Activated CD8-positive, alpha-beta memory T cell treated with anti-CD3 and anti-CD28 coated beads for 36 hours (primary cell): ENCODE data around the gene ARHGDIA. TPM values are rescaled to one million over a fixed set of nuclear protein-coding genes. Genes with fewer than 3 reads are reported as not detected.
"Not testable (repeated sequence)": the region's sequence is repeated elsewhere in the genome, so short reads cannot be mapped to it uniquely, and the experiment has no call there.

Experiments
- CTCF ChIA-PET: fragments of 350-600 bp; sonication (Branson Sonifier 250); formaldehyde crosslinking; loops from one replicate; lab custom pipeline; 2021; ENCODE audit warnings: antibody characterized with exemption; lab: Charles Lee
- POLR2A ChIA-PET: fragments of 350-600 bp; sonication (Branson Sonifier 250); formaldehyde crosslinking; loops from one replicate; lab custom pipeline; 2021; ENCODE audit warnings: antibody characterized with exemption; lab: Charles Lee
- total RNA-seq, 2 experiments: library from RNA; stranded (reverse); gene quantifications; one replicate each; pipeline ENCODE4 v1.2.3, GENCODE V29; 2021

Gene ARHGDIA
- total RNA-seq, 2 experiments from 2014 or later, result 669 to 688 TPM

- POLR2A ChIA-PET, result interaction anchor here (0.8 kb wide), 1 partner anchor 9 kb away, joined by 3 read pairs; no protein-coding TSS in a partner anchor
- CTCF ChIA-PET, result not testable (repeated sequence)
These were observed 31.1 kb downstream of the ARHGDIA start for GRCh38 chr17:81840059-81840458.

- ChIA-PET CTCF (no interaction called here), POLR2A (interaction anchor here (0.6 kb wide), 1 partner anchor 17 kb away, joined by 10 read pairs; no protein-coding TSS in a partner anchor)
These were observed 31.8 kb downstream of the ARHGDIA start for GRCh38 chr17:81839301-81839700.

GRCh38 chr17:81838753-81839255, 32.3 kb downstream of the ARHGDIA start:
- ChIA-PET CTCF (no interaction called here), POLR2A (interaction anchor here (0.6 kb wide), 1 partner anchor 18 kb away, joined by 10 read pairs; no protein-coding TSS in a partner anchor)

GRCh38 chr17:81837641-81838040, 33.5 kb downstream of the ARHGDIA start:
- ChIA-PET CTCF (no interaction called here), POLR2A (no interaction called here)

- CTCF ChIA-PET, result interaction anchor here (0.9 kb wide), 1 partner anchor 25 kb away, joined by 3 read pairs; no protein-coding TSS in a partner anchor
- POLR2A ChIA-PET, result interaction anchor here (0.5 kb wide), 1 partner anchor 14 kb away, joined by 4 read pairs; no protein-coding TSS in a partner anchor
These were observed 36.3 kb downstream of the ARHGDIA start, which contains the start of gene PPP1R27 for GRCh38 chr17:81834831-81835267. Gene PPP1R27, minus strand, starts transcription at chr17:81835050. Its CDS starts 97 bp downstream, at chr17:81834953.

- POLR2A ChIA-PET, result interaction anchor here (0.5 to 2.5 kb wide), 6 partner anchors 15 to 131 kb away, joined by 3 to 20 read pairs (median 8); partner anchors contain the start of genes ARHGDIA and MRPL12
- CTCF ChIA-PET, result interaction anchor here (0.9 to 1.3 kb wide), 4 partner anchors 21 to 188 kb away, joined by 3 read pairs; no protein-coding TSS in a partner anchor
These were observed 37.0 kb downstream of the ARHGDIA start for GRCh38 chr17:81833921-81834830.

GRCh38 chr17:81833160-81833920, 37.8 kb downstream of the ARHGDIA start, which contains the start of gene MCRIP1:
Gene MCRIP1, minus strand, starts transcription at chr17:81833291. Its CDS starts 8,785 bp downstream, at chr17:81824506.
- CTCF ChIA-PET, result interaction anchor here (0.9 to 1.3 kb wide), 4 partner anchors 19 to 188 kb away, joined by 3 to 4 read pairs (median 3); partner anchors contain the start of gene P4HB
- POLR2A ChIA-PET, result interaction anchor here (0.5 to 2.5 kb wide), 11 partner anchors 9 to 130 kb away, joined by 3 to 20 read pairs (median 3); partner anchors contain the start of genes ARHGDIA, MRPL12 and P4HB

- POLR2A ChIA-PET, result interaction anchor here (0.5 to 2.5 kb wide), 9 partner anchors 10 to 130 kb away, joined by 3 to 20 read pairs (median 4); partner anchors contain the start of genes ARHGDIA, MRPL12 and P4HB
- CTCF ChIA-PET, result interaction anchor here (0.9 to 1.1 kb wide), 2 partner anchors 20 to 28 kb away, joined by 3 to 4 read pairs; partner anchors contain the start of gene P4HB
These were observed 38.5 kb downstream of the ARHGDIA start for GRCh38 chr17:81832608-81833159.

- ChIA-PET POLR2A (interaction anchor here (0.6 to 2.5 kb wide), 3 partner anchors 29 to 41 kb away, joined by 4 to 20 read pairs (median 12); partner anchors contain the start of genes ARHGDIA and P4HB), CTCF (no interaction called here)
These were observed 39.1 kb downstream of the ARHGDIA start for GRCh38 chr17:81831957-81832607.

- POLR2A ChIA-PET, result interaction anchor here (2.5 kb wide), 1 partner anchor 39 kb away, joined by 20 read pairs; the partner anchor contains the start of gene ARHGDIA
- CTCF ChIA-PET, result no interaction called here
These were observed 39.6 kb downstream of the ARHGDIA start for GRCh38 chr17:81831563-81831956.

GRCh38 chr17:81829858-81830257, 41.3 kb downstream of the ARHGDIA start:
- ChIA-PET POLR2A (no interaction called here), CTCF (no interaction called here)

- POLR2A ChIA-PET, result no interaction called here
These were observed 42.5 kb downstream of the ARHGDIA start for GRCh38 chr17:81828656-81829055.

GRCh38 chr17:81825841-81826466, 45.2 kb downstream of the ARHGDIA start:
- CTCF ChIA-PET, result interaction anchor here (0.7 to 0.8 kb wide), 2 partner anchors 14 to 184 kb away, joined by 3 to 5 read pairs; no protein-coding TSS in a partner anchor
- POLR2A ChIA-PET, result interaction anchor here (0.7 kb wide), 1 partner anchor 153 kb away, joined by 8 read pairs; no protein-coding TSS in a partner anchor

More at GRCh38 chr17:81828656-81829055, 42.5 kb downstream of the ARHGDIA start:
- CTCF ChIA-PET, result interaction anchor here (0.9 kb wide), 2 partner anchors 30 to 93 kb away, joined by 3 to 4 read pairs; no protein-coding TSS in a partner anchor

- CTCF ChIA-PET, result interaction anchor here (0.9 kb wide), 1 partner anchor 123 kb away, joined by 3 read pairs; no protein-coding TSS in a partner anchor
These were observed 46.5 kb downstream of the ARHGDIA start for GRCh38 chr17:81824595-81824994.

GRCh38 chr17:81823820-81824550, 47.2 kb downstream of the ARHGDIA start:
- CTCF ChIA-PET, result no interaction called here
- POLR2A ChIA-PET, result no interaction called here

More at GRCh38 chr17:81824595-81824994, 46.5 kb downstream of the ARHGDIA start:
- POLR2A ChIA-PET, result no interaction called here
